Measurements from ENCODE around the gene SPIRE2. TPM values are rescaled to one million over a fixed set of nuclear protein-coding genes. Genes with fewer than 3 reads are reported as not detected.
A peak's percentile ranks its signal among the peaks of the same experiment; 100 is the strongest.

SPIRE2 gene
- total and polyA plus RNA-seq, 2 of the 13 experiments (the other 11 are each of a cell fraction or from before 2014, with no cell fraction given) = 13.3 to 37.5 TPM

GRCh38 chr16:89822188-89823086, 5.8 kb upstream of the SPIRE2 start (continued):
- TF ChIP-seq USF2 (IDR thresholded peaks at IDR 0.05; ENCODE audit: low read depth, low read length) (no peak), USF2 (CRISPR knock-in tag; IDR thresholded peaks at IDR 0.05; ENCODE audit: borderline replicate concordance) (no peak; the same call in 1 of the 2 replicates), JUNB (CRISPR knock-in tag; IDR thresholded peaks at IDR 0.05; ENCODE audit: borderline replicate concordance) (no peak; the same call in 1 of the 2 replicates), ZSCAN9 (CRISPR knock-in tag; IDR thresholded peaks at IDR 0.05; ENCODE audit: borderline replicate concordance) (peak; percentile 96), KDM3A (CRISPR knock-in tag; IDR thresholded peaks at IDR 0.05; ENCODE audit: low read depth) (no peak; the same call in 1 of the 2 replicates), PAWR (CRISPR knock-in tag; IDR thresholded peaks at IDR 0.05; ENCODE audit: borderline replicate concordance) (no peak), NFIC (IDR thresholded peaks at IDR 0.05; ENCODE audit: low read length) (no peak), PCBP2 (optimal IDR thresholded peaks at IDR 0.05; ENCODE audit: low read depth, low read length, poor library complexity, severe bottlenecking) (no peak), ZNF260 (CRISPR knock-in tag; IDR thresholded peaks at IDR 0.05; ENCODE audit: borderline replicate concordance, low read depth) (no peak), ATF5 (CRISPR knock-in tag; IDR thresholded peaks at IDR 0.05; ENCODE audit: low read depth) (no peak), ZNF101 (CRISPR knock-in tag; IDR thresholded peaks at IDR 0.05; ENCODE audit: borderline replicate concordance, low read depth) (peak; percentile 23; the same call in 1 of the 2 replicates), ZNF749 (CRISPR knock-in tag; IDR thresholded peaks at IDR 0.05; ENCODE audit: borderline replicate concordance) (peak; percentile 79; the same call in 1 of the 2 replicates), NFATC3 (CRISPR knock-in tag; IDR thresholded peaks at IDR 0.05) (peak; percentile 91; the same call in 1 of the 2 replicates), HMGA1 (CRISPR knock-in tag; conservative IDR thresholded peaks at IDR 0.05) (no peak), ZBTB44 (CRISPR knock-in tag; IDR thresholded peaks at IDR 0.05) (no peak), NKX3-1 (CRISPR knock-in tag; IDR thresholded peaks at IDR 0.05) (0 out of 2 replicates have a peak, but pooled peaks have one; percentile 28), HNRNPH1 (optimal IDR thresholded peaks at IDR 0.05; ENCODE audit: low read depth, low read length) (no peak), ZBTB49 (CRISPR knock-in tag; IDR thresholded peaks at IDR 0.05; ENCODE audit: borderline replicate concordance) (no peak; the same call in 1 of the 2 replicates), TFDP1 (CRISPR knock-in tag; IDR thresholded peaks at IDR 0.05; ENCODE audit: borderline replicate concordance) (peak; percentile 45; the same call in 1 of the 2 replicates), BORCS8-MEF2B (CRISPR knock-in tag; IDR thresholded peaks at IDR 0.05) (peak; percentile 91)

Data from HepG2 (cell line).